Tibial artery (tissue), 4 donors: ENCODE results near the gene ANKRD26.

Experiments used
- DNase-seq, 2 donors: peaks; one replicate each; pipeline ENCODE4 v3.0.0-alpha.2; 2019
- H3K27ac ChIP-seq, 2 donors: fragments of 200-600 bp; sonication (generic) in 1 of 2; 1 replicate in 1 of 2; 2 replicates in 1 of 2; pipeline ENCODE4 v1.5.1; 2018 to 2019; ENCODE audit warnings: mild to moderate bottlenecking in 1 of 2
- H3K27me3 ChIP-seq, 2 donors: fragments of 200-600 bp; sonication (generic) in 1 of 2; one replicate each; pipeline versions ENCODE4 v1.5.1 to v1.6.0; 2016 to 2019
- H3K36me3 ChIP-seq, 3 donors: fragments of 200-600 bp; sonication (generic) in 2 of 3; one replicate each; pipeline ENCODE4 v1.5.1; 2016 to 2019; ENCODE audit warnings: mild to moderate bottlenecking in 2 of 3
- H3K4me1 ChIP-seq, 4 donors: fragments of 200-600 bp; sonication (generic) in 2 of 4; 1 replicate in 3 of 4; 2 replicates in 1 of 4; pipeline ENCODE4 v1.5.1; 2016 to 2019
- H3K4me3 ChIP-seq, 2 donors: fragments of 200-600 bp; sonication (generic) in 1 of 2; 1 replicate in 1 of 2; 2 replicates in 1 of 2; pipeline ENCODE4 v1.5.1; 2018 to 2019; ENCODE audit warnings: mild to moderate bottlenecking in 2 of 2
- H3K9me3 ChIP-seq, 3 donors: fragments of 200-600 bp; sonication (generic) in 1 of 3; one replicate each; pipeline ENCODE4 v1.5.1; 2016 to 2019
- CTCF ChIP-seq, 2 experiments: fragments of 200-600 bp in 1 of 2; fragments of 450-650 bp in 1 of 2; IDR thresholded peaks; one replicate each; pipeline ENCODE4 v1.5.1; 2017 to 2019; ENCODE audit warnings: antibody characterized with exemption in 2 of 2, mild to moderate bottlenecking in 1 of 2, moderate library complexity in 1 of 2
- intact Hi-C: fragments of 100-400 bp; cut with DNase I; formaldehyde crosslinking; loops from one replicate; pipeline ENCODE4 v1.15.0; 2023; ENCODE audit warnings: low total_unique reads

ANKRD26 gene

GRCh38 chr10:27134371-27134770 is 34.1 kb upstream of the ANKRD26 start:
- H3K27me3 ChIP-seq = no peaks in the 10 kb centered on the region
- H3K27ac ChIP-seq = no peak overlapping the region
- peaks cover 52 to 79% (median 75%) of the 10 kb centered on the region in 3 donors for H3K36me3 ChIP-seq
- no peaks in the 10 kb centered on the region for H3K4me1 ChIP-seq
- TF ChIP-seq CTCF (IDR thresholded peaks at IDR 0.05) = no peak
- H3K9me3 ChIP-seq = no peaks in the 10 kb centered on the region
- DNase-seq = no peak
- no peak overlapping the region for H3K4me3 ChIP-seq
- intact Hi-C loops = no loop called here

- Histone ChIP-seq H3K9me3 (no peaks in the 10 kb centered on the region), H3K4me3 (no peak overlapping the region), H3K4me1 (no peaks in the 10 kb centered on the region), H3K27me3 (no peaks in the 10 kb centered on the region), H3K36me3 (peaks cover 40 to 58% (median 49%) of the 10 kb centered on the region in 3 donors), H3K27ac (no peak overlapping the region)
- no peak for DNase-seq
- intact Hi-C loops = no loop called here
- TF ChIP-seq CTCF (IDR thresholded peaks at IDR 0.05) = no peak
These were observed 7.9 kb upstream of the ANKRD26 start for GRCh38 chr10:27108165-27108564.

GRCh38 chr10:27104919-27105318 is 4.6 kb upstream of the ANKRD26 start:
- peaks cover 0 to 8% (median 3%) of the 10 kb centered on the region in 4 donors for H3K4me1 ChIP-seq
- intact Hi-C loops = no loop called here
- H3K36me3 ChIP-seq = peaks cover 13 to 26% (median 20%) of the 10 kb centered on the region in 3 donors
- no peak for DNase-seq
- H3K27ac ChIP-seq = no peak overlapping the region
- no peak for TF ChIP-seq CTCF (IDR thresholded peaks at IDR 0.05)
- no peak overlapping the region for H3K4me3 ChIP-seq
- no peaks in the 10 kb centered on the region for H3K9me3 ChIP-seq
- no peaks in the 10 kb centered on the region for H3K27me3 ChIP-seq

- peak overlapping the region; percentile 90 to 93 for H3K27ac ChIP-seq
- H3K9me3 ChIP-seq = no peaks in the 10 kb centered on the region
- H3K27me3 ChIP-seq = no peaks in the 10 kb centered on the region
- peaks cover 0 to 4% (median 0%) of the 10 kb centered on the region in 3 donors for H3K36me3 ChIP-seq
- H3K4me3 ChIP-seq = peak overlapping the region; percentile 73 to 74
- peaks cover 0 to 18% (median 9%) of the 10 kb centered on the region in 4 donors for H3K4me1 ChIP-seq
- TF ChIP-seq CTCF (IDR thresholded peaks at IDR 0.05) = no peak
- intact Hi-C loops = no loop called here
- no peak for DNase-seq
These were observed 586 bp upstream of the ANKRD26 start for GRCh38 chr10:27100813-27101347.

- H3K9me3 ChIP-seq = no peaks in the 10 kb centered on the region
- no peaks in the 10 kb centered on the region for H3K27me3 ChIP-seq
- H3K27ac ChIP-seq = peak overlapping the region; percentile 90 to 93
- peak overlapping the region; percentile 73 to 74 for H3K4me3 ChIP-seq
- no peak for DNase-seq
- no peak for TF ChIP-seq CTCF (IDR thresholded peaks at IDR 0.05)
- H3K36me3 ChIP-seq = no peaks in the 10 kb centered on the region
- peaks cover 0 to 18% (median 9%) of the 10 kb centered on the region in 4 donors for H3K4me1 ChIP-seq
- intact Hi-C loops = no loop called here
These were observed 846 bp downstream of the ANKRD26 start for GRCh38 chr10:27099448-27099847.
